ENCODE results near the gene TBRG1.
A peak's percentile ranks its signal among the peaks of the same experiment; 100 is the strongest.
"Not testable (repeated sequence)": the region's sequence is repeated elsewhere in the genome, so short reads cannot be mapped to it uniquely, and the experiment has no call there.

TBRG1 gene

DNA sequence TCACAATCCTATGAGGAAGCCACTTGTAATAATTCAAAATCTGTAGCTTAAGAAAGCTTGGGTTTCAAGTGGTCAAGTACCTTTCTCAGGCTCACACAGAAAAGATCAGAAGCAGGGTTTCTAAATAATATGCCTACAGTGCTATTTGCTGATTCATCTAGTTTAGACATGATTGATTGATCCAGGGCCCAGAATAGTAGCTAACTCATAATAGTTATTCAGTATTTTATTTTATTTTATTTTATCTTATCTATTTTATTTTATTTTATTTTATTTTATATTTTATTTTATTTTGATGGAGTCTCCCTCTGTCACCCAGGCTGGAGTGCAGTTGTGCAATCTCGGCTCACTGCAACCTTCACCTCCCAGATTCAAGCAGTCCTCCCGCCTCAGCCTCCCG is 27.4 kb upstream of the TBRG1 start:
- H3K4me3 ChIP-seq (ENCODE audit: low read depth, low read length), result no peak overlapping the region
- TF ChIP-seq MYC (IDR thresholded peaks at IDR 0.05; ENCODE audit: low read depth, low read length) (no peak), POLR2A (IDR thresholded peaks at IDR 0.05; ENCODE audit: extremely low read depth, insufficient read length) (no peak)
- TF ChIP-seq, protein P1, sequence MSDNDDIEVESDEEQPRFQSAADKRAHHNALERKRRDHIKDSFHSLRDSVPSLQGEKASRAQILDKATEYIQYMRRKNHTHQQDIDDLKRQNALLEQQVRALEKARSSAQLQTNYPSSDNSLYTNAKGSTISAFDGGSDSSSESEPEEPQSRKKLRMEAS (IDR thresholded peaks at IDR 0.05; ENCODE audit: low read depth, low read length), result no peak
- TF ChIP-seq, protein P2, sequence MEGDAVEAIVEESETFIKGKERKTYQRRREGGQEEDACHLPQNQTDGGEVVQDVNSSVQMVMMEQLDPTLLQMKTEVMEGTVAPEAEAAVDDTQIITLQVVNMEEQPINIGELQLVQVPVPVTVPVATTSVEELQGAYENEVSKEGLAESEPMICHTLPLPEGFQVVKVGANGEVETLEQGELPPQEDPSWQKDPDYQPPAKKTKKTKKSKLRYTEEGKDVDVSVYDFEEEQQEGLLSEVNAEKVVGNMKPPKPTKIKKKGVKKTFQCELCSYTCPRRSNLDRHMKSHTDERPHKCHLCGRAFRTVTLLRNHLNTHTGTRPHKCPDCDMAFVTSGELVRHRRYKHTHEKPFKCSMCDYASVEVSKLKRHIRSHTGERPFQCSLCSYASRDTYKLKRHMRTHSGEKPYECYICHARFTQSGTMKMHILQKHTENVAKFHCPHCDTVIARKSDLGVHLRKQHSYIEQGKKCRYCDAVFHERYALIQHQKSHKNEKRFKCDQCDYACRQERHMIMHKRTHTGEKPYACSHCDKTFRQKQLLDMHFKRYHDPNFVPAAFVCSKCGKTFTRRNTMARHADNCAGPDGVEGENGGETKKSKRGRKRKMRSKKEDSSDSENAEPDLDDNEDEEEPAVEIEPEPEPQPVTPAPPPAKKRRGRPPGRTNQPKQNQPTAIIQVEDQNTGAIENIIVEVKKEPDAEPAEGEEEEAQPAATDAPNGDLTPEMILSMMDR (IDR thresholded peaks at IDR 0.05; ENCODE audit: low read depth, low read length), result no peak
- no peak for DNase-seq (ENCODE audit: low read depth)

DNA sequence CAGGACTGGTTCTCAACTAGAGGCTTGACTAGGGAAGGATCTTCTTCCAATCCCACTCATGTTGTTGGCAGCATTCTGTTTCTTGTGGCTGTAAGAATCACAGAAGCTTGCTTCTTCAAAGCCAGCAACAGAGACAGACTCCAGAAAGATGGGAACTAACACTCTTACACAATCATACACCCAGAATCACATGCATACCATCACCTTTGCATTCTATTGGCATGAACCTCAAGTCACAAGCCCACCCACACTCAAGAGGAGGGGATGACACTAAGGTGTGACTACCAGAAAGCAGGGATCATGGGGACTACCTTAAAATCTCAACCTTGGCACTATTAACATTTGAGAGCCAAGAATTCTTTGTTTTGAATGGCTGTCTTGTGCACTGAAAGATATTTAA is 25.0 kb upstream of the TBRG1 start:
- no peak for DNase-seq (ENCODE audit: low read depth)
- TF ChIP-seq, protein P2 (IDR thresholded peaks at IDR 0.05; ENCODE audit: low read depth, low read length), result no peak
- TF ChIP-seq MYC (IDR thresholded peaks at IDR 0.05; ENCODE audit: low read depth, low read length) (no peak), POLR2A (IDR thresholded peaks at IDR 0.05; ENCODE audit: extremely low read depth, insufficient read length) (no peak)
- TF ChIP-seq, protein P1 (IDR thresholded peaks at IDR 0.05; ENCODE audit: low read depth, low read length), result no peak
- no peak overlapping the region for H3K4me3 ChIP-seq (ENCODE audit: low read depth, low read length)

DNA sequence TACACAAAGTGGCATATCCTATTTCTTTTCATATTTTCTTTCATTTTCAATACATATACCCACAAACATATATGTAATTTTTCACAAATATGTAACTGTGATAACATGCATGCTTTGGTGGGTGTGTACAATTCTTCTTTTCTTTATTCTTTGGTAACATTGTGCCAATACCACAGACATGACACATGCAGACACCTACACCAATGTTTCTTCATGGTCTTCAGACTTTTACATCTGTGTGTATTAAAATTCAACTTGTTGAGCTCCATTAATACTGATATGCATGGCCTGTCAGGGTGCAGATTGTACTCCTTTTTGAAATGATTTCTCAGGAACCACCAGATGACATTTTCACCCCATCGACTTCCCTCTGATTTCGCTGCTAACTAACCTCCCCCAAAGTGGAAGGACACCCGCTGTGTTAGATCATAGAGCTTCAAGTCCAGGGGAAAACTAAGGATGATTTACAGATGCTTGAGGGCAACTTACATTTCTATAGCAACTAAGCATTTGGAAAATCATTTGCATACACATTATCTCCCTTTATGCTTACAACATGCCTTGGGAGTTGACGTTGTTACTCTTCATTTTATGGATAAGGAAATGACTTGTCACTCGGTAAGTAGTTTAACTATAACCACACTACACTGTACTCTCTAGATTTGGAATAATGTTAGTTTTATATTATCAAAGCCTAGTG is 21.9 kb upstream of the TBRG1 start:
- no peak overlapping the region for H3K4me3 ChIP-seq (ENCODE audit: low read depth, low read length)
- TF ChIP-seq, protein P1 (IDR thresholded peaks at IDR 0.05; ENCODE audit: low read depth, low read length), result no peak
- TF ChIP-seq POLR2A (IDR thresholded peaks at IDR 0.05; ENCODE audit: extremely low read depth, insufficient read length) (no peak), MYC (IDR thresholded peaks at IDR 0.05; ENCODE audit: low read depth, low read length) (no peak)
- TF ChIP-seq, protein P2 (IDR thresholded peaks at IDR 0.05; ENCODE audit: low read depth, low read length), result no peak
- no peak for DNase-seq (ENCODE audit: low read depth)

DNA sequence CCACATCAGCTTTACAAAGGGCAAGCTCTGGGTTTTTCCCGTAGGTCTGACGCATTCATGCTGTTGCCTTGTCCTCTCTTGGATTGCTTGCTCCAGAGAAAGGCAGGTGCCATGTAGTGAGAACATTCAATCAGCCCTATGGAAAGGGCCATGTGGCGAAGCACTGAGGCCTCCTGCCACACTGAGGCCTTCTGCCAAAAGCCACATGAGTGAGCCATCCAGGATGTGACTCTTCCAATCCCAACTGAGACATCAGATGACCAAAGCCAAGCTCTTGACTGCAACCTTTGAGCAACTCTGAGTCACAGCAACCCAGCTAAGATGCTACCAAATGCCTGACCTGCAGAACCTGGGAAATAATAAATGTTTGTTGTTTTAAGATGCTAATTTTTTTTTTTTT is 20.5 kb upstream of the TBRG1 start:
- no peak for TF ChIP-seq POLR2A (IDR thresholded peaks at IDR 0.05; ENCODE audit: extremely low read depth, insufficient read length)
- TF ChIP-seq, protein P1 (IDR thresholded peaks at IDR 0.05; ENCODE audit: low read depth, low read length), result no peak
- TF ChIP-seq, protein P2 (IDR thresholded peaks at IDR 0.05; ENCODE audit: low read depth, low read length), result no peak
- no peak for TF ChIP-seq MYC (IDR thresholded peaks at IDR 0.05; ENCODE audit: low read depth, low read length)
- H3K4me3 ChIP-seq (ENCODE audit: low read depth, low read length), result no peak overlapping the region
- no peak for DNase-seq (ENCODE audit: low read depth)

DNA sequence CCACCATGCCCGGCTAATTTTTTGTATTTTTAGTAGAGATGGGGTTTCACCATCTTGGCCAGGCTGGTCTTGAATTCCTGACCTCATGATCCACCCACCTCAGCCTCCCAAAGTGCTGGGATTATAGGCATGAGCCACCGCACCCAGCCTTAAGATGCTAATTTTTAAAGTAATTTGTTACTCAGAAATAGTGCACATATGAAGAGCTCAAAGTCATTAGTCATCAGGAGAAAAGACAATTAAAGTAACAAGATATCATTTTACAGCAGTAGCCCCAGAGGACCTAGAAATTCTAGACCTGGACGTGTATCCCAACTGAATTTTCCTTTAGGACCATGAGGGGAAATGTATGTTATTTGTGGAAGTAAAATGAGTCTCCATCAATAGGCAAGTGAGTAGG is 19.9 kb upstream of the TBRG1 start:
- DNase-seq (ENCODE audit: low read depth); H3K4me3 ChIP-seq (ENCODE audit: low read depth, low read length): not testable (repeated sequence)

DNA sequence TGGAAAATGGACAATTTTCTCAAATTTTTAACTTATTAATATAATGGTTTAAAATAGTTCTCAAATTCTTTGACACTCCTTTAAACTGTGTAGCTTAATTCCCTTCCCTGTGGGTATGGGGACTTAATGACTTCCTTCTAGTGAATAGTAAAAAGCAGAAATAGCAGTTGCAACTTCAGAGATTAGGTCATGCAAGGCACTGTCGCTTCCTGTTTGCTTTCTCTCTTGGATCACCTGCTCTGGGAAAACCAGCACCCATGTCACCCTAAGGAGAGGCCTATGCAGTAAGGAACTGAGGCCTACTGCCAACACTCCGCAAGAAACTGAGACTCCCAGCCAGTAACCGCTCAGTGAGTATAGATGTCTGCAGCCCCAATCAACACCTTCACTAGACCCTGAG is 16.9 kb upstream of the TBRG1 start:
- DNase-seq (ENCODE audit: low read depth), result peak; percentile 48
- no peak overlapping the region for H3K4me3 ChIP-seq (ENCODE audit: low read depth, low read length)
- TF ChIP-seq, protein P2 (IDR thresholded peaks at IDR 0.05; ENCODE audit: low read depth, low read length), result no peak
- TF ChIP-seq, protein P1 (IDR thresholded peaks at IDR 0.05; ENCODE audit: low read depth, low read length), result 0 out of 2 replicates have a peak, but pooled peaks have one; percentile 10

Measured in NB4 (cell line).